IMR-90 (cell line): ENCODE results near the gene GPI.

Experiments used
- BHLHE40 ChIP-seq: fragments of 150-350 bp; IDR thresholded peaks from 2 replicates; pipeline ENCODE4 v1.6.1; 2016; ENCODE audit warnings: mild to moderate bottlenecking, low read depth, low read length
- CEBPB ChIP-seq: IDR thresholded peaks from 2 replicates; pipeline ENCODE4 v1.6.1; 2012; ENCODE audit warnings: low read depth, low read length, improper control_type of control experiment
- CHD1 ChIP-seq: IDR thresholded peaks from 2 replicates; pipeline ENCODE4 v1.6.1; 2012; ENCODE audit warnings: low read depth, low read length, improper control_type of control experiment
- CTCF ChIP-seq: conservative IDR thresholded peaks from 2 replicates; pipeline ENCODE4 v1.5.1; 2012; ENCODE audit warnings: mild to moderate bottlenecking, low read depth, low read length, improper control_type of control experiment
- FOS ChIP-seq: fragments of 150-350 bp; IDR thresholded peaks from 2 replicates; pipeline ENCODE4 v1.6.1; 2016; ENCODE audit warnings: low read depth, low read length
- MAFK ChIP-seq: IDR thresholded peaks from 2 replicates; pipeline ENCODE4 v1.6.1; 2012; ENCODE audit warnings: low read depth, low read length, improper control_type of control experiment
- MXI1 ChIP-seq: IDR thresholded peaks from 2 replicates; pipeline ENCODE4 v1.6.1; 2012; ENCODE audit warnings: low read depth, mild to moderate bottlenecking, low read length, moderate library complexity, borderline replicate concordance
- POLR2A ChIP-seq: IDR thresholded peaks from 2 replicates; pipeline ENCODE4 v1.6.1; 2012; ENCODE audit warnings: mild to moderate bottlenecking, low read depth, low read length
- RAD21 ChIP-seq: IDR thresholded peaks from 2 replicates; pipeline ENCODE4 v1.6.1; 2012; ENCODE audit warnings: low read length, improper control_type of control experiment
- RCOR1 ChIP-seq: IDR thresholded peaks from 2 replicates; pipeline ENCODE4 v1.6.1; 2012; ENCODE audit warnings: mild to moderate bottlenecking, low read length, improper control_type of control experiment; ENCODE audit not compliant: insufficient replicate concordance
- RFX5 ChIP-seq: IDR thresholded peaks from 2 replicates; pipeline ENCODE4 v1.8.0; 2012; ENCODE audit warnings: low read depth, mild to moderate bottlenecking, low read length, moderate library complexity
- SMC3 ChIP-seq: fragments of 150-350 bp; IDR thresholded peaks from 2 replicates; pipeline ENCODE4 v1.6.1; 2016; ENCODE audit warnings: low read depth, mild to moderate bottlenecking, antibody characterized with exemption, low read length, moderate library complexity
- USF2 ChIP-seq: fragments of 150-350 bp; IDR thresholded peaks from 2 replicates; pipeline ENCODE4 v1.6.1; 2017; ENCODE audit warnings: mild to moderate bottlenecking, antibody characterized with exemption, low read length, low read depth

GRCh38 chr19:34351382-34351826 is 13.6 kb upstream of the GPI start:
- TF ChIP-seq CTCF (no peak), POLR2A (no peak), RFX5 (no peak), MXI1 (no peak), RAD21 (no peak), FOS (no peak), MAFK (no peak), CHD1 (no peak), USF2 (no peak), RCOR1 (no peak), SMC3 (no peak), BHLHE40 (no peak), CEBPB (no peak)
